Fibroblast of mammary gland (primary cell): ENCODE measurements around the gene MROH2A.

Experiments
- DNase-seq: peaks from one replicate; pipeline ENCODE4 v3.0.0-alpha.2; 2010; ENCODE audit warnings: low read depth
- H3K4me3 ChIP-seq: 2 replicates; pipeline ENCODE4 v1.5.1; 2011; ENCODE audit warnings: low read depth, mild to moderate bottlenecking, low read length, moderate library complexity; ENCODE audit not compliant: control insufficient read depth
- TF ChIP-seq, protein P1 (sequence below): conservative IDR thresholded peaks from 2 replicates; pipeline ENCODE4 v1.5.1; 2011; ENCODE audit warnings: low read depth, low read length, inconsistent platforms; ENCODE audit not compliant: control insufficient read depth, insufficient read depth

The MROH2A gene

DNA sequence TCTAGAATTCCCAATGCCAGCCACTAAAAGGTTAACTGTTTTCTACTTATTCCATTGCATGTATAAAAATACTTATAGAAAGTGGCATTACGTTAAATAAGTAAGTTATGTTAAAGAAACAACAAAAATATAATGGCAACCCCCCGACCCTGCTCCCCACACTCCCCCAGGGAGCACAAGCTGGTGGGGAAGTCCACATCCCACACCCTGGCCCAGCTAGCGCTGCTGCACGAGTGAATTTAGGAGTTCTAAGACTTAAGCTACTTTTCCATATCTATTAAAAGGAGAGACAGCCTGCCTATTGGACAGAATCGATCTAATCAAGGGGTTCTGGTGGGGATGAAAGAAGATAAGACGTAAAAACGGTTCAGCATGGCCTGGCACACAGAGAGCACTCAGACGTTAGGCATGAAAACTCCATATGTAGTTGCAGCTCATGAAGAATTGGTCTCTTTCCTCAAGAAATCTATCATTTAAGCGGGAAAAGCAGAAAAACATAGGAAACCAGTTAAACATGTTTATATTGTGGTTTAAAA is 59.6 kb downstream of the MROH2A start:
- DNase-seq, result no peak
- no peak overlapping the region for H3K4me3 ChIP-seq
- TF ChIP-seq, protein P1, sequence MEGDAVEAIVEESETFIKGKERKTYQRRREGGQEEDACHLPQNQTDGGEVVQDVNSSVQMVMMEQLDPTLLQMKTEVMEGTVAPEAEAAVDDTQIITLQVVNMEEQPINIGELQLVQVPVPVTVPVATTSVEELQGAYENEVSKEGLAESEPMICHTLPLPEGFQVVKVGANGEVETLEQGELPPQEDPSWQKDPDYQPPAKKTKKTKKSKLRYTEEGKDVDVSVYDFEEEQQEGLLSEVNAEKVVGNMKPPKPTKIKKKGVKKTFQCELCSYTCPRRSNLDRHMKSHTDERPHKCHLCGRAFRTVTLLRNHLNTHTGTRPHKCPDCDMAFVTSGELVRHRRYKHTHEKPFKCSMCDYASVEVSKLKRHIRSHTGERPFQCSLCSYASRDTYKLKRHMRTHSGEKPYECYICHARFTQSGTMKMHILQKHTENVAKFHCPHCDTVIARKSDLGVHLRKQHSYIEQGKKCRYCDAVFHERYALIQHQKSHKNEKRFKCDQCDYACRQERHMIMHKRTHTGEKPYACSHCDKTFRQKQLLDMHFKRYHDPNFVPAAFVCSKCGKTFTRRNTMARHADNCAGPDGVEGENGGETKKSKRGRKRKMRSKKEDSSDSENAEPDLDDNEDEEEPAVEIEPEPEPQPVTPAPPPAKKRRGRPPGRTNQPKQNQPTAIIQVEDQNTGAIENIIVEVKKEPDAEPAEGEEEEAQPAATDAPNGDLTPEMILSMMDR, result no peak

DNA sequence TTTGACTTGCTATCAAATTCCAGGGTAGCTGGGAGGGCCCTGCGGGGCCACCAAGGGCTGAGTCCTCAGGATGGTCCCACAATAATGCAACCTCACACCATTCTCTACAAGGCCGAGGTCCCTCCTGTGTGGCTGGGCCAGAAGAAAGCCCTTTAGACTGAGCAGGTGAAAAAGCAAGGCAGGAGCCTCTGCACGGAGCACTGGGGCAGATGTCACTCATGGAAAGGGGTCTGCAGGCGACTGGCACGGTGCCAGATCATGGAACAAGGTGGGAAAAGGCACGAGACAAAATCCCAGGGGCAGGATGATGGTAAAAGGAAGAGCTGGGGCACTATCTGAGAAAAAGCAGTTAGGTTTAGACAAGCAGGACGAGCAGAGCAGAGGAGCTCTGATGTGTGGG is 60.1 kb downstream of the MROH2A start:
- TF ChIP-seq, protein P1, result no peak
- H3K4me3 ChIP-seq, result no peak overlapping the region
- no peak for DNase-seq

DNA sequence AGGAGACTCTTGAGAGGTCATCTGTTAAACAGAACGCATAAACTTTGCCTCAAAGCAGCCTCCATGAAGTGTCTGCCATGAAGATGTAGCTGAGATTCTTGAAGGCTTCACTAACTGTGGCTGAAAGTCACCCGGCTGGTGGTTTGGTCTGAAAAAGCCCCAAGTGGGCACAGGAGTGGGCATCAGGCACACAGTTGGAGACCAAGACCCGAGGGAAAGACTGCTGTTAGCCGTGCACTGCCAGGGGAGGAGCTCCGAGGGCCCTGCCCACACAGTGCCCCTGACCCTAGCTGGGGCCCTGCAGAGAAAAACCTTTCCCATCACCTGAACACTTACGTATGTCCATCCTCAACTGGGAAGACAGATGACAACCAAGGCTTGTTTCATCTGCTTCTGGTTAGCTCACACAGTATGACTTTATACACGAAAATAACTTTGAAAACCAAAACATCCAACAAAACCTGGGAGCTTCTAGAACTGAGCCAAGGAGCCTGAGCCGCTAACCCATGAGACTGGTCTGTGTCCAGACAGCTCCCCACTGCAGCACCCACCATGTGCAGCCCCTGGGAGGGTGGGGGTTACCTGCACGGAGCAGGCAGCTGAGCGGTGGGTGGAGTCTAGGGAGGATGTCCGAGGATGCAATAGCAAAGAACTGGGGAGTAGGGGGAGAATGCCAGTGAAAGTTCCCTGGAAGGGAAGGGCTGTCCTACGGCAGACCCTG is 60.8 kb downstream of the MROH2A start:
- TF ChIP-seq, protein P1, result no peak
- H3K4me3 ChIP-seq, result no peak overlapping the region
- DNase-seq, result no peak

DNA sequence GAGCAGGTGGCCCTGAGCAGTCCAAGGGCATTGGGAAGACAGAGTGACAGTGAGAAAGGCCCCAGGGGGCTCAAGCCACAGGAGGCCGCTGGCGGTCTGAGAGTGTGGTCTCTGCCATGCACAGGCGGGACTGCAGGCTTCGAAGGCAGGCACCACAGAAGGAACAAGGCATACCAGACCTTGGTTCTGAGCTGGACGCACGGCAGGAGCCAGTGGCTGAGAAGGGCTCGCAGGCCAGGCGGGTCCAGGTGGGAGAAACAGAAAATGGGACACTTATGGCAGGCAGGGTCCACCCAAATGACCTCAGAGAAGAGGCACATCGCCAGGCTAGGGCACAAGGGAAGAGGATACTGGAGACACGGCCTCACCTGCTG is 61.3 kb downstream of the MROH2A start:
- H3K4me3 ChIP-seq, result no peak overlapping the region
- no peak for DNase-seq
- TF ChIP-seq, protein P1, result no peak

DNA sequence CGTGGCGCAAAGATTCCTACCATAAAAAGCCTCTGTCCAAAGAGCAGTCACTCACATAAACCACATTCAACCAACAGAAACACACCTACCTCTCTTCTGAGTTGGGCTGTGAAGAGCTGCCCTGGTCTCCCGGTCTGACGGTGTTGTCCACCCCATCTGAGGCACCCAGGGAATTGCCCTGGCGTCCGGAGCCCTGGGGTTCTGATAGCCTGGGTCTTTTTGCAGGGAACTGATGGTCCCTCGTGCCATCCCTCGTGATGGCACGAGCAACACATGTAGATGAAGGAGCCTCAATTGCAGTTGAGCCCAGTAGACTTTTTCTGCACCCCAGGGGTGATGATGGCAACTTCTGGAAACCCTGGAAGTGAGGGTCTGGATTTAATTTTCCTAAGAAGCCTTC is 62.4 kb downstream of the MROH2A start:
- no peak overlapping the region for H3K4me3 ChIP-seq
- TF ChIP-seq, protein P1, result no peak
- DNase-seq, result no peak

DNA sequence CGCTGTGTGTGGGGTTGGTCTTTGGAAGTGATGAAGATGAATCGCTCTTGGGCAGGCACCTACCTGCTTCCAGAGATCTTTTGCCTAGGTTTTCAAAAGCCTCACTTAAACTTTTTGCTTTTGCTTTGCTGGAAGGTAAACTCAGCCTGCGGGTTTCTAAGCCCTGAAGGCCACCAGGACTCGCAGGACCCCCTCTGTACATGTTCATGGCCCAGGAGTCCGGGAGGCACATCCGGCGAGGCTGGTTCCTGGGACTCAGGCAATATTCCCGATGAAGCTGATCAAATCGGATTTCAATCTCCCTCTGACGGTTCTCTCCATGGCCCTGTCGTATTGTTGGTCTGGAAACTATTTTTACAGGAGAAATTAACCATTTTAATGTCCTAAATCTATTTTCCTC is 63.1 kb downstream of the MROH2A start:
- no peak overlapping the region for H3K4me3 ChIP-seq
- no peak for DNase-seq
- TF ChIP-seq, protein P1, result no peak

DNA sequence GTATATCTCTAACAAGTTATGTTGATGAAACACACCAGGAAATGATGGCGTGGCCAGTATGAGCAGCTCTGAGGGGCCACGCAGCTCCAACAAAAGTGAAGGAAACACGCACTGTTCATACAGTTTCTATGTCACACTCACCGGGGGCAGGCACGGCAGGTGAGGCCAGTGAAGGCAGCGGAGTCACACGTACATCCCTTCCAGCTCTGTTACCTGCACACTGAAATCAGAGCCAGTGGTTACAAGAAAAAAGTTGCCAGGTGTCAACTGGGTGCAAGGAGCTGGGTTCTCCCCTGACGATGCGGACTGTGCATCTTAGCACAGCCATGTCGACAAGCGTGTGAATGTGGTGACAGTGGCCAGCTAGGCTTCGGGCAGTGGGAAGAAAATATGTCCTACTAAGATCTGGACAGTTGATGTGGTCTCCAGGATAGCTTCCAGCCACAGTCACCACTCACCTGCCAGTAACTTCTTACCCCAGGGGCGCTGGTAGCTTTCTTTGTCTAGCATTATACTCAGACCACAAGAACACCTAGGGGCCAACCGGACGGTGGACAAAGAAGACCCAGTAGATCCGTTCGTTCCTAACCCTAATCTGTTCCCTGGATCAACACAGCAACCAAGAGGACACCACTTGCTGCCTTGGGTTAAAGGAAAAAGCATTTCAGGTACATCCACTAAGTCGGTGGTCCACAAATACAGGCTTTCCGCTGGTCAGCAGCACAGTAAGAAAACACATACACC is 66.1 kb downstream of the MROH2A start:
- H3K4me3 ChIP-seq, result no peak overlapping the region
- TF ChIP-seq, protein P1, result no peak
- no peak for DNase-seq
